Stimulated activated CD8-positive, alpha-beta memory T cell treated with anti-CD3 and anti-CD28 coated beads, Interleukin-12 subunit alpha, Interleukin-12 subunit beta, amount 100 ng/mL, for 24 hours (primary cell): ENCODE measurements around the gene FAM20A.
"Not testable (repeated sequence)": the region's sequence is repeated elsewhere in the genome, so short reads cannot be mapped to it uniquely, and the experiment has no call there.

Experiments
- DNase-seq: peaks from one replicate; pipeline ENCODE4 v3.0.0-alpha.2; 2020; ENCODE audit errors: extremely low read depth

Gene FAM20A

DNA sequence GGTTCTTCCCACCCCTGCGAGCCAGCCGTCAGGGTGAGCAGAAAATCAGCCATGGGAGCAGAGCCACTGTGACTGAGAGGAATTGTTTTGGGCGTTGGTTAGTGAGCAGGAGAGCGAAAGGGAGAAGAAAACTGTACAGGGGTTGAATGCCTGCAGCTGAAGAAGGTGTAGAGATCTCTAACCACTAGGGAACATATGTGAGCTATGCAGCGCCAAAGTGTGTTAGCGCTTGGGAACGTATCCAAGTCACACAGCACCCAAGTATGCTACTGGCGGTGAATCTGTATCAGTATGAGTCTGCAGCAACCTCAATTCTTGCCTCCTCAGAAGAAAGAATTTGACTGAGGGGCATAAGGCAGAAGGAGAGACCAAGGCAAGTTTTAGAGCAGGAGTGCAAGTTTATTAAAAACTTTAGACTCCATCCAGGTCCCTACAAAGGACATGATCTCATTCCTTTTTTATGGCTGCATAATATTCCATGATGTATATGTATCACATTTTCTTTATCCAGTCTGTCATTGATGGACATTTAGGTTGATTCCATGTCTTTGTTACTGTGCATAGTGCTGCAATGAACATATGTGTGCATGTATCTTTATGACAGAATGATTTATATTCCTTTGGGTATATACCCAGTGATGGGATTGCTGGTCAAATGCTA is 108.6 kb downstream of the FAM20A start:
- not testable (repeated sequence) for DNase-seq

DNA sequence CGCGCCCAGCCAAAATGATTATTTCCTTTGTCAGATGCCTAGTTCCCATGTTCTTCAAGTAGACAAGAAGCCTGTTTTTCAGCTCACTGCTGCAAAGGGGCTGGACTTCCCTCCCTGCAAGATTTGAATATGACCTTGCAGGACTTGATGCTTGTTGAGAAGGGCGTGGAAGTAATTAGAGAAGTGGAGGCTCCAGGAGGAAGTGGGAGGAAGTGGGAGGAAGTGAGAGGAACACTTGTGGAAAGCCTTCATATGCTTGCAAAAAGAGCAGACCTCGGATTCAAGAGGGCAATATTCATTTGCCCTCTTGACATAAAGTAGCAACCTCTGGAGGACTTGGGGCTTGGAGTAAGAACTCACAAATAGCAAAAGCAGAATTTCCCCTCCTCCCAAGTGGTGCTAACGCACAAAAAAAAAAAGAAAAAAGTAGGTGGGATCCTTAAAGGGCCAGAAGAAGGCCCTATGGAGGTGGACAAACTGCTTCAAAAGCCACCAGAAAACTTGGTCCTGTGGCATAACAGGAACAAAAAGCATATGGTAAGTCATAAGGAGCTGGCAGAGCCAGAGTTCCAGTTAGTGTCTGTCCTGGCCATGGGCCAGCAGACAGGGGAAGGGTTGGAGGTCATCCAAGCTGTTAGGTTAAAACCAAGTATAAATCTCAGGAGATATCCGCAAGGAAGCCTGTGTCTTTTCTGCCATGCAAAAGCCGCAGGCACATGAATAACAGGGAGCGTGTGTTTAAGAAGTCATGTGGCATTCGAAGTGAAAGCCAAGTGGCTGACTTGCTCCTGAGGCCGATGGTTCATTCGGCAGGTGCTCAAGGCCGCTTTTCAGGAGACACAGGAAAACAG is 109.6 kb downstream of the FAM20A start:
- DNase-seq: no peak

GRCh38 chr17:68489919-68490318 is 111.2 kb downstream of the FAM20A start:
- DNase-seq: no peak
